ENCODE data around the gene DEPDC5. TPM values are rescaled to one million over a fixed set of nuclear protein-coding genes. Genes with fewer than 3 reads are reported as not detected.
A peak's percentile ranks its signal among the peaks of the same experiment; 100 is the strongest.

DEPDC5 gene
- total and polyA plus RNA-seq, 9 of the 15 experiments (the other 6 are each of a cell fraction or from before 2014, with no cell fraction given) = 2.3 to 12.3 (median 10.7) TPM

- Histone ChIP-seq H3K36me3 (ENCODE audit: control insufficient read depth, insufficient read depth, low read length) (no peaks in the 10 kb centered on the region), H3K4me3 (no peak overlapping the region), H3K27ac (ENCODE audit: extremely low read depth, low read depth, low read length) (no peak overlapping the region), H4K20me1 (replicated peaks; ENCODE audit: control insufficient read depth, insufficient read depth, low read length) (no peaks in the 10 kb centered on the region), H3K4me1 (replicated peaks in 1 of 2; ENCODE audit: control insufficient read depth in 2 of 2, insufficient read depth in 2 of 2, low read length in 2 of 2) (peaks cover 36 to 37% of the 10 kb centered on the region in 2 experiments; a peak in 4 of 5 replicates), H2AFZ (ENCODE audit: low read depth, low read length) (no peak overlapping the region), H3K9me1 (ENCODE audit: control insufficient read depth, insufficient read depth, low read length) (no peaks in the 10 kb centered on the region), H3K9ac (ENCODE audit: insufficient read depth in 1 of 2, low read depth in 2 of 2, low read length in 2 of 2) (no peak overlapping the region), H3K27me3 (ENCODE audit: control insufficient read depth in 2 of 2, insufficient read depth in 2 of 2, low read length in 2 of 2) (no peaks in the 10 kb centered on the region), H3K4me2 (ENCODE audit: insufficient read depth, low read length) (no peak overlapping the region), H3K79me2 (ENCODE audit: control insufficient read depth, insufficient read depth, low read length) (no peaks in the 10 kb centered on the region), H3K9me3 (replicated peaks; ENCODE audit: control insufficient read depth, insufficient read depth, low read depth, low read length) (no peaks in the 10 kb centered on the region)
- ATAC-seq (no peak), FAIRE-seq (no peak), DNase-seq (ENCODE audit: extremely low read depth in 1 of 4, low spot score in 3 of 4) (no peak)
- intact Hi-C loops (cut with micrococcal nuclease) (no loop called here), in situ Hi-C loops (cut with MboI) (no loop called here)
- CTCF ChIA-PET (ENCODE audit: low intra/inter-chr PET ratio) = no interaction called here
- TF ChIP-seq RBM25 (IDR thresholded peaks at IDR 0.05; ENCODE audit: low read depth, low read length, severe bottlenecking) (peak; percentile 52), THAP7 (CRISPR knock-in tag; IDR thresholded peaks at IDR 0.05) (no peak), CBX2 (IDR thresholded peaks at IDR 0.05; ENCODE audit: insufficient read depth, low read length, poor library complexity, severe bottlenecking) (no peak)
- POLR2A ChIA-PET = interaction anchor here (0.8 kb wide), 1 partner anchor 31 kb away, joined by 4 read pairs; no protein-coding TSS in a partner anchor
- WGBS (ENCODE audit: insufficient coverage, low coverage, missing lambda C conversion rate) = 84% methylated on average over 5 of the region's 6 CpGs
- no TSS peak for BruUV-seq (replicated peaks)
Observed at GRCh38 chr22:31933406-31933805, 179.6 kb downstream of the DEPDC5 start.

GRCh38 chr22:31933816-31934482 is 180.1 kb downstream of the DEPDC5 start:
- Histone ChIP-seq H3K27ac (ENCODE audit: extremely low read depth, low read depth, low read length) (no peak overlapping the region), H3K4me1 (replicated peaks in 1 of 2; ENCODE audit: control insufficient read depth in 2 of 2, insufficient read depth in 2 of 2, low read length in 2 of 2) (peaks cover 35 to 38% of the 10 kb centered on the region in 2 experiments; a peak in 4 of 5 replicates), H3K27me3 (ENCODE audit: control insufficient read depth in 2 of 2, insufficient read depth in 2 of 2, low read length in 2 of 2) (no peaks in the 10 kb centered on the region), H4K20me1 (replicated peaks; ENCODE audit: control insufficient read depth, insufficient read depth, low read length) (no peaks in the 10 kb centered on the region), H3K9ac (ENCODE audit: insufficient read depth in 1 of 2, low read depth in 2 of 2, low read length in 2 of 2) (no peak overlapping the region), H3K4me2 (ENCODE audit: insufficient read depth, low read length) (no peak overlapping the region), H3K79me2 (ENCODE audit: control insufficient read depth, insufficient read depth, low read length) (no peaks in the 10 kb centered on the region), H3K9me1 (ENCODE audit: control insufficient read depth, insufficient read depth, low read length) (no peaks in the 10 kb centered on the region), H3K9me3 (replicated peaks; ENCODE audit: control insufficient read depth, insufficient read depth, low read depth, low read length) (no peaks in the 10 kb centered on the region), H3K36me3 (ENCODE audit: control insufficient read depth, insufficient read depth, low read length) (no peaks in the 10 kb centered on the region), H2AFZ (ENCODE audit: low read depth, low read length) (no peak overlapping the region), H3K4me3 (no peak overlapping the region)
- ChIA-PET POLR2A (interaction anchor here (0.8 kb wide), 1 partner anchor 31 kb away, joined by 4 read pairs; no protein-coding TSS in a partner anchor), CTCF (ENCODE audit: low intra/inter-chr PET ratio) (no interaction called here)
- intact Hi-C loops (cut with micrococcal nuclease) = no loop called here
- ATAC-seq (no peak), FAIRE-seq (no peak), DNase-seq (ENCODE audit: extremely low read depth in 1 of 4, low spot score in 3 of 4) (no peak)
- WGBS (ENCODE audit: insufficient coverage, low coverage, missing lambda C conversion rate) = 85% methylated on average over 16 of the region's 17 CpGs
- no TSS peak for BruUV-seq (replicated peaks)
- in situ Hi-C loops (cut with MboI) = no loop called here
- no peak for TF ChIP-seq MEF2A (IDR thresholded peaks at IDR 0.05; ENCODE audit: control insufficient read depth, low read depth, low read length)
- TF ChIP-seq PHB (CRISPR knock-in tag; IDR thresholded peaks at IDR 0.05) = no peak
- no peak for TF ChIP-seq BACH1 (tag; IDR thresholded peaks at IDR 0.05)
- no peak for TF ChIP-seq ZNF511 (CRISPR knock-in tag; IDR thresholded peaks at IDR 0.05)
- TF ChIP-seq ETV5 (CRISPR knock-in tag; IDR thresholded peaks at IDR 0.05; ENCODE audit: low read depth) = no peak
- no peak for TF ChIP-seq KDM4B (IDR thresholded peaks at IDR 0.05; ENCODE audit: borderline replicate concordance in 2 of 2, low read depth in 1 of 2)

Data from K562 (cell line).